ENCODE measurements around the gene DDR2.
"Not testable (repeated sequence)": the region's sequence is repeated elsewhere in the genome, so short reads cannot be mapped to it uniquely, and the experiment has no call there.

Gene DDR2

GRCh38 chr1:162732566-162733335, 100.5 kb downstream of the DDR2 start:
- DNase-seq (ENCODE audit: insufficient read length, low spot score) (no peak), FAIRE-seq (no peak)
- TF ChIP-seq POLR2A (IDR thresholded peaks at IDR 0.05; ENCODE audit: low read depth, low read length) = no peak
- TF ChIP-seq POLR2AphosphoS5 (IDR thresholded peaks at IDR 0.05; ENCODE audit: low read depth, low read length) = no peak
- TF ChIP-seq PAX5 (IDR thresholded peaks at IDR 0.05; ENCODE audit: insufficient read depth, low read length, severe bottlenecking) = no peak

- DNase-seq (ENCODE audit: insufficient read length, low spot score) (no peak), FAIRE-seq (no peak)
- no peak for TF ChIP-seq POLR2AphosphoS5 (IDR thresholded peaks at IDR 0.05; ENCODE audit: low read depth, low read length)
- TF ChIP-seq POLR2A (IDR thresholded peaks at IDR 0.05; ENCODE audit: low read depth, low read length) = no peak
- TF ChIP-seq TAF1 (IDR thresholded peaks at IDR 0.05; ENCODE audit: low read depth, low read length) = no peak
Observed at GRCh38 chr1:162733336-162733590, 101.0 kb downstream of the DDR2 start.

- FAIRE-seq (no peak), DNase-seq (ENCODE audit: insufficient read length, low spot score) (no peak)
- TF ChIP-seq TAF1 (IDR thresholded peaks at IDR 0.05; ENCODE audit: low read depth, low read length) (no peak), PAX5 (IDR thresholded peaks at IDR 0.05; ENCODE audit: insufficient read depth, low read length, severe bottlenecking) (no peak), POLR2A (IDR thresholded peaks at IDR 0.05; ENCODE audit: low read depth, low read length) (no peak), SPI1 (IDR thresholded peaks at IDR 0.05; ENCODE audit: low read depth, low read length) (no peak), POLR2AphosphoS5 (IDR thresholded peaks at IDR 0.05; ENCODE audit: low read depth, low read length) (no peak), POU2F2 (IDR thresholded peaks at IDR 0.05; ENCODE audit: low read depth, low read length) (no peak)
Observed at GRCh38 chr1:162734047-162734446, 101.8 kb downstream of the DDR2 start.

GRCh38 chr1:162736184-162736583, 103.9 kb downstream of the DDR2 start:
- DNase-seq (ENCODE audit: insufficient read length, low spot score) = no peak
- FAIRE-seq = peak; percentile 71
- TF ChIP-seq POU2F2 (IDR thresholded peaks at IDR 0.05; ENCODE audit: low read depth, low read length) = no peak

- FAIRE-seq = no peak
- no peak for TF ChIP-seq PAX5 (IDR thresholded peaks at IDR 0.05; ENCODE audit: insufficient read depth, low read length, severe bottlenecking)
- peak; percentile 93 for TF ChIP-seq SPI1 (IDR thresholded peaks at IDR 0.05; ENCODE audit: low read depth, low read length)
- no peak for DNase-seq (ENCODE audit: insufficient read length, low spot score)
Observed at GRCh38 chr1:162736633-162737067, 104.4 kb downstream of the DDR2 start.

GRCh38 chr1:162740755-162741154, 108.5 kb downstream of the DDR2 start:
- FAIRE-seq (no peak), DNase-seq (ENCODE audit: insufficient read length, low spot score) (no peak)
- no peak for TF ChIP-seq POLR2A (IDR thresholded peaks at IDR 0.05; ENCODE audit: low read depth, low read length)
- TF ChIP-seq PAX5 (IDR thresholded peaks at IDR 0.05; ENCODE audit: insufficient read depth, low read length, severe bottlenecking) = no peak
- TF ChIP-seq POU2F2 (IDR thresholded peaks at IDR 0.05; ENCODE audit: low read depth, low read length) = no peak
- TF ChIP-seq TAF1 (IDR thresholded peaks at IDR 0.05; ENCODE audit: low read depth, low read length) = no peak
- no peak for TF ChIP-seq SPI1 (IDR thresholded peaks at IDR 0.05; ENCODE audit: low read depth, low read length)
- no peak for TF ChIP-seq POLR2AphosphoS5 (IDR thresholded peaks at IDR 0.05; ENCODE audit: low read depth, low read length)

GRCh38 chr1:162741574-162741973, 109.3 kb downstream of the DDR2 start:
- TF ChIP-seq TAF1 (IDR thresholded peaks at IDR 0.05; ENCODE audit: low read depth, low read length) (no peak), PAX5 (IDR thresholded peaks at IDR 0.05; ENCODE audit: insufficient read depth, low read length, severe bottlenecking) (no peak), POU2F2 (IDR thresholded peaks at IDR 0.05; ENCODE audit: low read depth, low read length) (no peak), SPI1 (IDR thresholded peaks at IDR 0.05; ENCODE audit: low read depth, low read length) (no peak), POLR2A (IDR thresholded peaks at IDR 0.05; ENCODE audit: low read depth, low read length) (no peak), POLR2AphosphoS5 (IDR thresholded peaks at IDR 0.05; ENCODE audit: low read depth, low read length) (no peak)
- no peak for DNase-seq (ENCODE audit: insufficient read length, low spot score)
- FAIRE-seq = no peak

GRCh38 chr1:162746264-162746942, 114.1 kb downstream of the DDR2 start:
- not testable (repeated sequence) for FAIRE-seq; DNase-seq (ENCODE audit: insufficient read length, low spot score)

- DNase-seq (ENCODE audit: insufficient read length, low spot score) (no peak), FAIRE-seq (no peak)
- TF ChIP-seq SPI1 (IDR thresholded peaks at IDR 0.05; ENCODE audit: low read depth, low read length) = no peak
- TF ChIP-seq PAX5 (IDR thresholded peaks at IDR 0.05; ENCODE audit: insufficient read depth, low read length, severe bottlenecking) = no peak
- TF ChIP-seq TAF1 (IDR thresholded peaks at IDR 0.05; ENCODE audit: low read depth, low read length) = no peak
- TF ChIP-seq POLR2A (IDR thresholded peaks at IDR 0.05; ENCODE audit: low read depth, low read length) = no peak
Observed at GRCh38 chr1:162753001-162753658, 120.9 kb downstream of the DDR2 start.

- DNase-seq (ENCODE audit: insufficient read length, low spot score) = no peak
- no peak for TF ChIP-seq POLR2A (IDR thresholded peaks at IDR 0.05; ENCODE audit: low read depth, low read length)
- no peak for TF ChIP-seq TAF1 (IDR thresholded peaks at IDR 0.05; ENCODE audit: low read depth, low read length)
- TF ChIP-seq POLR2AphosphoS5 (IDR thresholded peaks at IDR 0.05; ENCODE audit: low read depth, low read length) = no peak
- no peak for TF ChIP-seq SPI1 (IDR thresholded peaks at IDR 0.05; ENCODE audit: low read depth, low read length)
- no peak for TF ChIP-seq PAX5 (IDR thresholded peaks at IDR 0.05; ENCODE audit: insufficient read depth, low read length, severe bottlenecking)
- TF ChIP-seq POU2F2 (IDR thresholded peaks at IDR 0.05; ENCODE audit: low read depth, low read length) = no peak
- FAIRE-seq = no peak
Observed at GRCh38 chr1:162753998-162754585, 121.8 kb downstream of the DDR2 start.

All from GM12891 (cell line).